Occipital lobe (tissue), 2 donors: ENCODE results near the gene ADH4. TPM values are rescaled to one million over a fixed set of nuclear protein-coding genes. Genes with fewer than 3 reads are reported as not detected.
"Not testable (repeated sequence)": the region's sequence is repeated elsewhere in the genome, so short reads cannot be mapped to it uniquely, and the experiment has no call there.

ENCODE experiments used
- DNase-seq: peaks from one replicate; lab custom pipeline; 2025; lab: John Stamatoyannopoulos, UW
- total RNA-seq: library from RNA; depleted of rRNA; stranded (reverse); fragments of >200 nt; gene quantifications from one replicate; pipeline ENCODE4 v1.2.3, GENCODE V29; 2014

The ADH4 gene
- total RNA-seq, 1 donor from 2014 or later, result not detected

- DNase-seq, result no peak
These were observed 9.5 kb downstream of the ADH4 start for GRCh38 chr4:99134586-99134985.

GRCh38 chr4:99131378-99131777 lies 12.7 kb downstream of the ADH4 start:
- no peak for DNase-seq

- DNase-seq, result no peak
These were observed 17.7 kb downstream of the ADH4 start for GRCh38 chr4:99126376-99126775.

DNA sequence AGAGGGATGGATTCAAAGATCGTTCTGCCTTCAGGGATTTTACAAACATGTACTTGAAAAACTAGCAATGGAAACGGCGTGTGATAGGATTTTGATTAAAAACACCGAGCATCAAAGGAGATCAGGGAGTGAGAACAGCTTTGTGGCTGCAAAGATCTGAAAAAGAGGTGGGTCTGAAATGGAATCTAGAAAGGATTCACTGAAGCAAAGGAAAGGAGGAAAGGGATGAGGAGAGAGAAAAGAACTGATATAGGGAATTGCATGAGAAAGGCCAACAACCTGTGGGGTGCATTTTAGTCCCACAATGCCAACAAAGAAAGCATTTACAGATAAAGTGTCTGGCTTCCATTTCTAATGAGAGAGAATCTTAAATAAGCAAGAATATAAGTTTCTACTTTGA lies 23.1 kb downstream of the ADH4 start:
- DNase-seq, result no peak

DNA sequence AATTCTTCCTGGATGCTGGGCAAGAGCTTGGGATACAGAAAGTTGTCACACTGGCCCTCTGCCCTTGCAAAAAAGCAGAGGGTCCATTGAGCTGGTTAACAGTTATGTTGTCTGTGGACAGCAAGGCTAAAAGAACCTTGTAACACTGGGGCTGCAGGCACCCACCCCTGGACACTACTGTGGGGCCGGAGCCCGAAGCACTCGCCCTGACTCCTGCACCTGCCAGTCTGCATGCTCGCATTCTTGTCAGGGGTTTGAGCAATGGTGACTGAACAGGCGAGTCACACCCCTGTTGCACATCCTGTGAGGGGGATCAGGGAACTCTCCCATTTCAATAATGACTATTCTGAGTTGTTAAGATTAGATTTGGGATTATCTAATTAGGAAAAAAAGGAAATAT lies 23.6 kb downstream of the ADH4 start:
- DNase-seq, result no peak

DNA sequence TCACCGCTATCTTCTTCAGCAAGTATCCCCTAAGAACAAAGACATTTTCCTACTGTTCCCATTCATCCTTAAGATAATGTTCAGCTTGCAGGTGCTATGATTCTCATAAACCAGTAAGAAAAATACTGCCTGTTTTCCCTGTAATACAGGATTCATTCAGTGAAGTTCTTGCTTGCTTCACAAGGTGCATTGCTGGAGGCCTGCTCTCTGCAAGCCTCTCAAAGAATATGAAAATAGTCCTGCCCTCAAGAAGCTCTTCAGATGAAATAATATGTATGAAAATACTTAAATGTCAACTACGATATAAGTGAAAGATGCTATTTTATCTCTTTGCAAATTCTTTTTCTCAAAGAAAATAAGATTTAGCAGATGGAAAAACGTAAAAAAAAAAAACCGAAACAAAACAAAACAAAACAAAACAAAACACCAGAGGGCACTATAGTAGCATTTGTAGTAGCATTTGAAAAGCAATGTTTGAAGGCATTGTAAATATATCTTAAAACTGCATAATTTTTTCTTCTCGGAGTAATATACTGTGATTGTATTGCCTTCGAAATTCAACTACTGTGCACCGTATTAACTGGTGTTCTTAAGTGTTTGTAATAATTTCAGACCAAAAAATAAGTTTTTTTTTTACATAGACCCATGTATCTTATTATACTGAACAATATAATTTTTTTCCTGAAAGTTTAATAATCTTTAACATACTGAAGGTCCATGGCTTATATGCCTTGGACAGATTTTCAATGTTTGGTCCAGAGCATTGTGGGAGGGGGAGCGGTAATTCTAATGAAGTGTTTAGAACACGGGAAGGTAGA lies 26.0 kb downstream of the ADH4 start:
- no peak for DNase-seq

GRCh38 chr4:99117122-99117841 lies 26.8 kb downstream of the ADH4 start:
- not testable (repeated sequence) for DNase-seq

GRCh38 chr4:99109286-99109685 lies 34.8 kb downstream of the ADH4 start:
- not testable (repeated sequence) for DNase-seq

DNA sequence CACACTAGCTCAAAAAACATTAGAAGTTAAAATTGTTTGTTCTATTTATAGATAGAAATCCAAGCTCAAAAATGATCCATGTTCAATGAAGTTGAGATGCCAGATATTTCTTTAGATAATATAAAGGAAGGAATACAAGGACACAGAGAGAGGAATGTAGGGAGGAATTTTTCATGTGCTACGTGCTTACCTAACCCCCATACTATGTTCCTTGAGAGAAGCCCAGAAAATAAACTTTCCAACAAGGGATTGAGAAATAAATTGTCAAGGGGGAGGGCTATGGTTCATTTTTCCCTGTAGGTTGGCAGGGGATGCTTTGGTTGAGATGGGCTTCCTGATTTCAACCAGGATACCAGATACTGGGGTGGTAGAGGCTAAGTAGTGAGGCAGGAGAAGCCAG lies 39.9 kb downstream of the ADH4 start:
- DNase-seq, result no peak

DNA sequence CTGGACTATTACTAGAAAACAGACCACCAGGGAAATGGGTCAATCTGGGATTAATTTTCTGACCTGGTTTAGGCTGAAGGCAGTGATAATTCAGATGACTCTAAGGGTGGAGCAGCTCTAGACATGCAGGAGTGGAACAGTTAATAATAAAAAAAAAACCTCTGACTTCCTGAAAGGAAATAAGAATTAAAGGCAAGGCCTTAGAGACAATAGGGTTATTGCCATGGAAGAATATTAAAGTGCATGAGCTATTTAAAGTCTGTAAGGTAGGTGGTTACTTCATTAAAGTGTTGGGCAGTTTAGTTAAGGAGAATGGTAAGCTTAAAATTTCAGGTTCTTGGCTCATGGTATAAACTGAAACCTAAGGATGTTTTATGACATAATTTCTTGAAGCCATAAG lies 40.9 kb downstream of the ADH4 start:
- no peak for DNase-seq

GRCh38 chr4:99102634-99103033 lies 41.5 kb downstream of the ADH4 start:
- DNase-seq, result no peak

- DNase-seq, result no peak
These were observed 43.2 kb downstream of the ADH4 start for GRCh38 chr4:99100876-99101275.

DNA sequence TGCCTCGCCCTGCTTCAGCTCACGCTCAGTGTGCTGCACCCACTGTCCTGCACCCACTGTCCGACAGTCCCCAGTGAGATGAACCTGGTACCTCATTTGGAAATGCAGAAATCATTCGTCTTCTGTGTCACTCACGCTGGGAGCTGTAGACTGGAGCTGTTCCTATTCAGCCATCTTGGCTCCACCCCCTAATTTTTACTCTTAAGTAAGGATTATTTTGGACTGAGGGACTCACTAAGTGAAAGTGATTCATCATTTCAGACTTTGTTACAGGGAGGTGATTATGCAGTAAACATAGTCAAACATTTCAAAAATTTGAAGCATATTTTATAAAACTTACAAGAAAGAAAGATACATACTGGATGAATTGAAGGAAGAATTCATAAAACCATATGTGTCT lies 44.3 kb downstream of the ADH4 start:
- DNase-seq, result not testable (repeated sequence)

DNA sequence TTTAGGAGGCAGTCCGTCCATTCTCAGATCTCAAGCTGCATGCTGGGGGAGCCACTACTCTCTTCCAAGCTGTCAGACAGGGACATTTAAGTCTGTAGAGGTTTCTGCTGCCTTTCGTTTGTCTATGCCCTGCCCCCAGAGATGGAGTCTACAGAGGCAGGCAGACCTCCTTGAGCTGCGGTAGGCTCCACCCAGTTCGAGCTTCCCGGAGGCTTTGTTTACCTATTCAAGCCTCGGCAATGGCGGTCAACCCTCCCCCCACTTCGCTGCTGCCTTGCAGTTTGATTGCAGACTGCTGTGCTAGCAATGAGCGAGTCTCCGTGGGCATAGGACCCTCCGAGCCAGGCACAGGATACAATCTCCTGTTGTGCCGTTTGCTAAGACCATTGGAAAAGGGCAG lies 44.8 kb downstream of the ADH4 start:
- no peak for DNase-seq

DNA sequence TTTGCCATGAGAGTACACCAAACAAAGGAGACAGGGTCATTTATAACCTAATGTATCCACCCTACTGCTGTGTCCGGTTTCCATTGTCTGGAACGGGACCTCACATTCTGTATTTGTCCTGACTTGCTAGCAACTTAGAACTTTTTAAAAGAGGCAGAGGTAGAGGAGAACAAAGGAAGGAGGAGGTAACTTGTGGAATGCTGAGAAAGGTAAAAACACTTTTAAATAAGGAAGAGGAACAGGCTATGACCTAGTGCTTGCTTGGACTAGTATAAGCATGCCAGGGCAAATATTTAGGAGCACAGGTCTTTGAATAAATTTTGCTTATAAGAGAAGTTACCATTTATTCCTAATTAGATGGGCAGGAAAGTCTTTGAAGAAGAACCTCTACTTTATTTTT lies 52.3 kb downstream of the ADH4 start:
- DNase-seq, result not testable (repeated sequence)

GRCh38 chr4:99091216-99091575 lies 52.9 kb downstream of the ADH4 start:
- DNase-seq, result no peak

- no peak for DNase-seq
These were observed 53.4 kb downstream of the ADH4 start for GRCh38 chr4:99090481-99091215.

DNA sequence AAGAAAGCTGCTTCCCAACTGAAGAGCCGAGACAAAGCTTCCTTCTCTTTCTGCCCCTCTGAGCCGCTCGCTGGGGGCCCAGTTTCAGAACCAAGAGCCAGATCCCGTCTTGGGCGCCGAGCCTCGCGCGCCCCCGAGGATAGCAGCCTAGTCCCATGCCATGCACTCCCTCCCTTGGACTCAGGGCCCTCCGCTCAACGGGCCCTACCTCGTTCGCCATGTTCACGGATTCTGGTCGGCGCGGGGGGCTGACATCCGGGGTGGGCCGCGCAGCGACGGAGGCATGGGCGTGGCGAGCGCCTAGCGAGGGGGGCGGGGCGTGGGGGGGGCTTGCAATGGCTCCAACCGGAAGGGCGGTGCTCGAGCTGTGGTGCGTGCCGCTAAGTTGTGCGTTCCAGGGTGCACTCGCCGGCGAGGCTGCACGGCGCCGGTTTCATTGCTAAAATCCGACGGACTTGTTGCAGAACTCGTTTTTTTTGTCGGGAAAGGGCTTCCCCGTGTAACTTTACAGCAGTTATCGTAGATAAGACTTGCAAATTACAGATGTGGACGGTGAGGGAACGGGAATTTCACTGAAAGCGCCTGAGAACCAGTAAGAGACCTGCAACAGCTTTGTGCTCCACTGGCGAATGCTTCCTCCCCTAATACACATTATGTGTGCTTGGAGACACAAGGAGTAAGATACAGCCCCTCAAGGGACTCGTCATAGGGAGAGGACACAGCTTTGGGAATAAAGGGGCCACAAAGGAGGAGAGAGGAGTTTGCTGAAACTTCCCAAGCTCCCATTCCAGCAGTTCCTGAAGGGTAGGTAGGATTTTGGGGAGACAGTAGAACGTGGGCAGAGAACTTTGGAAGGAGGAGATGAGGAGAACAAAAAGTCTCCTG lies 55.4 kb downstream of the ADH4 start, which contains the start of gene ADH5:
Gene ADH5 (minus strand): TSS at position 308 of the 885 bp plus-strand sequence. CDS start 88 bp downstream, at position 220.
- peak; percentile 70 for DNase-seq

DNA sequence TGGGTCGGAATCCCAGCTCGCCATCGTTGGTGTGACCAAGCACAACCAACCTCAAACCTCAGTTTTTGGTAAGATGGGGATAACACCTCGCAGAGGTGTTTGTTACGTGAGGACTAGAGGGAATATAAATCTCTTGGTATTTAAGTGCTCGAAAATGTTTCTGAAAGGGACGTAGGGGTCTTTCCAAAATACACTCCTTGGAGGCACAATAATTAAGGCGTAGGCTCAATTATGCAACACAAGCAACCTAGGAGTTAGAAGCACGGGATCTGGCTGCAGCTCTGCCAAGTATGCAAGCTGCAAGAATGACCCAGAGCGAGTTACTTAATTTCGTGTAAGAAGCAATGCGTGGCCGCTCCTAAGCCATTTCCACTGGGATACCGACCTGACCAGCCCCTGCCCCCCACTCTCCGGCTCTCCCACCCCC lies 56.1 kb downstream of the ADH4 start:
- peak; percentile 37 for DNase-seq

DNA sequence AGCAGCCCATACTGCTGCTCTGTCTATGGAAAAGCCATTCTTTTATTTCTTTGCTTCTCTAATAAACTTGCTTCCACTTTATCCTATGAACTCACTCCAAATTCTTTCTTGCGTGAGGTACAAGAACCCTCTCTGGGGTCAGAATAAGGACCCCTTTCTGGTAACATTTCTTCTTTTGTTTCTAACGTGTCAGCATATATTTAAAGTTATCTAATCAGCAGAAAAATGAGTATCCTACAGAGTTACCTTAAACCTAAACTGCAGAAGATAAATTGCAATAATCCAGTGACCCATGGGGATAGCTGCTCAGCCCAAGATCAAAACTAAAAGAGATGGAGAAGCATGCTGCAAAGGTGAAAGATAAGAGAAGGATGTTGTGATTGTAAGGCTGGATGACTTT lies 59.5 kb downstream of the ADH4 start:
- DNase-seq, result no peak

- no peak for DNase-seq
These were observed 61.9 kb downstream of the ADH4 start for GRCh38 chr4:99082192-99082591.
